Measurements from ENCODE around the gene EXOSC7.

GRCh38 chr3:44950275-44950734 lies 25.7 kb upstream of the EXOSC7 start:
- TF ChIP-seq CTCF (IDR thresholded peaks at IDR 0.05) = no peak
- no peak for TF ChIP-seq EZH2 (IDR thresholded peaks at IDR 0.05; ENCODE audit: borderline replicate concordance, insufficient read depth, low read depth, low read length, poor library complexity, severe bottlenecking)
